Sigmoid colon (tissue), 7 donors: Measurements from ENCODE around the gene DNPEP. TPM values are rescaled to one million over a fixed set of nuclear protein-coding genes. Genes with fewer than 3 reads are reported as not detected.
A peak's percentile ranks its signal among the peaks of the same experiment; 100 is the strongest.

Experiments
- DNase-seq: peaks from one replicate; pipeline ENCODE4 v3.0.0-alpha.2; 2019
- H3K27ac ChIP-seq, 4 donors: fragments of 200-600 bp; sonication (generic); one replicate each; pipeline ENCODE4 v1.5.1; 2016 to 2019; ENCODE audit warnings: mild to moderate bottlenecking in 1 of 4
- H3K27me3 ChIP-seq, 3 donors: fragments of 200-600 bp; sonication (generic); one replicate each; pipeline ENCODE4 v1.5.1; 2019; ENCODE audit warnings: mild to moderate bottlenecking in 1 of 3
- H3K36me3 ChIP-seq, 4 donors: fragments of 200-600 bp; sonication (generic); one replicate each; pipeline ENCODE4 v1.5.1; 2016 to 2019
- H3K4me1 ChIP-seq, 4 donors: fragments of 200-600 bp; sonication (generic); one replicate each; pipeline ENCODE4 v1.5.1; 2017 to 2019
- H3K4me3 ChIP-seq, 4 donors: fragments of 200-600 bp; sonication (generic); one replicate each; pipeline ENCODE4 v1.5.1; 2017 to 2019; ENCODE audit warnings: mild to moderate bottlenecking in 2 of 4, moderate library complexity in 1 of 4
- H3K9me3 ChIP-seq, 4 donors: fragments of 200-600 bp in 3 of 4; sonication (generic) in 3 of 4; one replicate each; pipeline versions ENCODE4 v1.5.1 to v1.6.1; 2013 to 2019
- CTCF ChIP-seq, 4 experiments: fragments of 450-650 bp in 3 of 4; fragments of 200-600 bp in 1 of 4; IDR thresholded peaks; one replicate each; pipeline ENCODE4 v1.5.1; 2016 to 2019; ENCODE audit warnings: antibody characterized with exemption in 4 of 4, mild to moderate bottlenecking in 3 of 4, moderate library complexity in 2 of 4
- EP300 ChIP-seq, 4 donors: sonication (generic); formaldehyde crosslinking; IDR thresholded peaks; one replicate each; pipeline ENCODE4 v1.6.1; 2017; ENCODE audit warnings: antibody characterized with exemption in 4 of 4
- POLR2A ChIP-seq, 2 donors: fragments of 450-650 bp; IDR thresholded peaks; one replicate each; pipeline ENCODE4 v1.6.1; 2016; ENCODE audit warnings: antibody characterized with exemption in 2 of 2, mild to moderate bottlenecking in 2 of 2, moderate library complexity in 2 of 2
- POLR2AphosphoS5 ChIP-seq, 4 donors: sonication (generic); formaldehyde crosslinking; IDR thresholded peaks; one replicate each; pipeline ENCODE4 v1.6.1; 2017; ENCODE audit warnings: antibody characterized with exemption in 4 of 4
- WGBS, 2 donors: extraction: QIAGEN DNeasy Blood & Tissue Kit; methylation state at CpG; one replicate each; pipeline ENCODE4 v1.1.7; 2013; 5-methylcytosine and 5-hydroxymethylcytosine counted together
- intact Hi-C: fragments of 100-400 bp; cut with DNase I; formaldehyde crosslinking; loops from one replicate; pipeline ENCODE4 v1.15.1; 2023
- polyA plus RNA-seq, 3 donors: library from polyadenylated mRNA; stranded (reverse); fragments of 200-250 nt; gene quantifications; one replicate each; pipeline ENCODE4 v1.2.3, GENCODE V29; 2013
- total RNA-seq, 4 donors: library from RNA; depleted of rRNA; stranded (reverse); fragments of >200 nt; gene quantifications; one replicate each; pipeline ENCODE4 v1.1.0, GENCODE V29; 2016
- donor health status: healthy with polysubstance abuse.
- donor health status: Bipolar disorder and iron deficiency.
- donor health status: healthy.

DNPEP gene
- total and polyA plus RNA-seq, 7 donors: 43.2 to 137 (median 62.8) TPM

GRCh38 chr2:219378163-219378851 is 9.4 kb downstream of the DNPEP start:
- DNase-seq: no peak
- Histone ChIP-seq H3K4me1 (no peaks in the 10 kb centered on the region), H3K27ac (no peak overlapping the region), H3K9me3 (no peaks in the 10 kb centered on the region), H3K27me3 (no peaks in the 10 kb centered on the region), H3K4me3 (no peak overlapping the region), H3K36me3 (peaks cover 28 to 80% (median 37%) of the 10 kb centered on the region in 4 donors)
- intact Hi-C loops: no loop called here
- WGBS, 2 donors: 93 to 94% methylated on average over 13 of the region's 13 CpGs
- TF ChIP-seq EP300 (IDR thresholded peaks at IDR 0.05): no peak
- no peak for TF ChIP-seq POLR2AphosphoS5 (IDR thresholded peaks at IDR 0.05)
- no peak for TF ChIP-seq CTCF (IDR thresholded peaks at IDR 0.05)
- TF ChIP-seq POLR2A (IDR thresholded peaks at IDR 0.05): no peak

- Histone ChIP-seq H3K36me3 (peaks cover 3 to 17% (median 12%) of the 10 kb centered on the region in 4 donors), H3K9me3 (no peaks in the 10 kb centered on the region), H3K27ac (peak overlapping the region; percentile 44 to 59 (median 46)), H3K4me3 (no peak overlapping the region), H3K27me3 (no peaks in the 10 kb centered on the region), H3K4me1 (peaks cover 0 to 13% (median 10%) of the 10 kb centered on the region in 4 donors)
- 21 to 36% methylated on average over 2 of the region's 2 CpGs for WGBS, 2 donors
- TF ChIP-seq POLR2A (IDR thresholded peaks at IDR 0.05) (no peak), CTCF (IDR thresholded peaks at IDR 0.05) (no peak), POLR2AphosphoS5 (IDR thresholded peaks at IDR 0.05) (no peak), EP300 (IDR thresholded peaks at IDR 0.05) (no peak)
- DNase-seq: peak; percentile 75
- intact Hi-C loops: no loop called here
These were observed 18.3 kb downstream of the DNPEP start for GRCh38 chr2:219369447-219369861.

GRCh38 chr2:219368690-219369191 is 19.0 kb downstream of the DNPEP start:
- H3K4me3 ChIP-seq: no peak overlapping the region
- no peak for DNase-seq
- 24 to 58% methylated on average over 3 of the region's 3 CpGs for WGBS, 2 donors
- peaks cover 0 to 13% (median 10%) of the 10 kb centered on the region in 4 donors for H3K4me1 ChIP-seq
- peak overlapping the region; percentile 45 to 59 (median 52) for H3K27ac ChIP-seq
- H3K27me3 ChIP-seq: no peaks in the 10 kb centered on the region
- peaks cover 0 to 9% (median 5%) of the 10 kb centered on the region in 4 donors for H3K36me3 ChIP-seq
- no peaks in the 10 kb centered on the region for H3K9me3 ChIP-seq
- intact Hi-C loops: no loop called here
- TF ChIP-seq EP300 (IDR thresholded peaks at IDR 0.05): no peak
- no peak for TF ChIP-seq CTCF (IDR thresholded peaks at IDR 0.05)
- TF ChIP-seq POLR2AphosphoS5 (IDR thresholded peaks at IDR 0.05): no peak
- TF ChIP-seq POLR2A (IDR thresholded peaks at IDR 0.05): no peak

- Histone ChIP-seq H3K4me1 (peaks cover 0 to 21% (median 15%) of the 10 kb centered on the region in 4 donors), H3K9me3 (no peaks in the 10 kb centered on the region), H3K36me3 (no peaks in the 10 kb centered on the region), H3K4me3 (no peak overlapping the region), H3K27ac (peak overlapping the region in 1 of 4 donors; percentile 34), H3K27me3 (peaks cover 11 to 28% (median 16%) of the 10 kb centered on the region in 3 donors)
- intact Hi-C loops: no loop called here
- peak in 2 of 4 donors; percentile 13 to 50 for TF ChIP-seq POLR2AphosphoS5 (IDR thresholded peaks at IDR 0.05)
- no peak for TF ChIP-seq POLR2A (IDR thresholded peaks at IDR 0.05)
- WGBS, 2 donors: 60 to 71% methylated on average over 3 of the region's 3 CpGs
- peak; percentile 82 for DNase-seq
These were observed 25.1 kb downstream of the DNPEP start for GRCh38 chr2:219362524-219363164.

GRCh38 chr2:219362072-219362471 is 25.6 kb downstream of the DNPEP start:
- TF ChIP-seq EP300 (IDR thresholded peaks at IDR 0.05): no peak
- TF ChIP-seq CTCF (IDR thresholded peaks at IDR 0.05): no peak
- no peak for TF ChIP-seq POLR2A (IDR thresholded peaks at IDR 0.05)
- TF ChIP-seq POLR2AphosphoS5 (IDR thresholded peaks at IDR 0.05): no peak
- H3K9me3 ChIP-seq: no peaks in the 10 kb centered on the region
- peaks cover 0 to 21% (median 15%) of the 10 kb centered on the region in 4 donors for H3K4me1 ChIP-seq
- no peaks in the 10 kb centered on the region for H3K36me3 ChIP-seq
- intact Hi-C loops: no loop called here
- DNase-seq: no peak
- peaks cover 11 to 34% (median 16%) of the 10 kb centered on the region in 3 donors for H3K27me3 ChIP-seq
- WGBS, 2 donors: 92 to 94% methylated on average over 5 of the region's 5 CpGs
- H3K27ac ChIP-seq: no peak overlapping the region
- no peak overlapping the region for H3K4me3 ChIP-seq
